ENCODE data around the gene NFKB2.

Gene NFKB2

DNA sequence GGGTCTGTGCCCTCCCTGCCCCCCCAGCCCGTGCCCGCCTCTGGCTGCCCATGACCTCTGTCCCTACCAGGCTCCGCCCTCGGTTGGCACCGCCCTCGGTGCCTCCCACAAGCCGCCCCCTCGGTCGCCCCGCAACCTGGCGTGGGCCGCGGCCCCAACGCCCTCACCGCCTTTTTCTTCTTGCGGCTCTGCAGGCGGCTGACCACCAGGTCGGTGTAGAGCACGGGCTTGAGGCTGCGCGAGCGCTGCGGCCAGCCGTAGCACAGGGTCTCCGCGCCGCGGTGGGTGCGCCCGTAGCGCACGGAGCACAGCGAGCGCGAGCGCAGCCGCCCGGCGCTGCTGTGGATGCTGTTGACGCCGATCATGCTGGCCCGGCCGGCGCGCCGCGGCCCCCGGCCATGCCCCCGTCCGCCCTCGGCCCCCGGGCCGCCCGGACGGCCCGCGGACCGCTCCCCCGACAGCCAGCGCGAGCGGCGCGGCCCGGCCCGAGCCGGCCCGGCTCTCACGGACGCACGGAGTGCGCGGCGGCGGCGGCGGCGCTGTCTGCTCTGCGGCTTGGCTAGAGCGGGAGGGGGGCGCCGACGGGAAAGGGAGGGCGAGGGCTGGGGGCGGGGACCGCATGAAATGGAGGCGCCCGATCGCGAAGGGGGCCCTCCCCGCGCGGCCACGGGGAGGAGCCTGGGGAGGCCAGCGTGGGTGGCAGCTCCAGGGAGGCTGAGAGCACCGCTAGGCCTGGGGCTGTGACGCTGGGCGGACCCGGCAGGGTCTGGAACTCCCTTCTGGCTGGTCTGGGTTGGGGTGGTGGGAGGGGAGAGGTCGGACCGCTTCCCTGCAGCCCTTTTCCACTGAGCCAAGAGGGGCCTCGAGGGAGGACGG is 13.5 kb downstream of the NFKB2 start (continued):
- TF ChIP-seq ZNF549 (tag by site-specific recombination; IDR thresholded peaks at IDR 0.05) (no peak), ZNF23 (tag by site-specific recombination; IDR thresholded peaks at IDR 0.05; ENCODE audit: borderline replicate concordance) (no peak), ZFHX2 (tag by site-specific recombination; conservative IDR thresholded peaks at IDR 0.05) (peak; percentile 96), ZBTB48 (tag by site-specific recombination; IDR thresholded peaks at IDR 0.05) (0 out of 2 replicates have a peak, but pooled peaks have one; percentile 11), ZNF76 (tag by site-specific recombination; IDR thresholded peaks at IDR 0.05; ENCODE audit: borderline replicate concordance, low read depth) (no peak), KLF8 (tag by site-specific recombination; IDR thresholded peaks at IDR 0.05) (peak; percentile 32; the same call in 1 of the 2 replicates), ZIC2 (tag by site-specific recombination; IDR thresholded peaks at IDR 0.05) (peak; percentile 78), ZNF19 (tag by site-specific recombination; IDR thresholded peaks at IDR 0.05; ENCODE audit: low read depth) (no peak), ZNF155 (tag by site-specific recombination; IDR thresholded peaks at IDR 0.05) (no peak), ZNF157 (tag by site-specific recombination; IDR thresholded peaks at IDR 0.05) (no peak), ZBTB20 (tag by site-specific recombination; IDR thresholded peaks at IDR 0.05) (no peak), ZNF266 (tag by site-specific recombination; IDR thresholded peaks at IDR 0.05; ENCODE audit: low read depth) (no peak), ZNF664 (tag by site-specific recombination; IDR thresholded peaks at IDR 0.05) (no peak), ZNF473 (tag by site-specific recombination; IDR thresholded peaks at IDR 0.05) (no peak), ZBTB8A (tag by site-specific recombination; IDR thresholded peaks at IDR 0.05) (peak; percentile 43; the same call in 1 of the 2 replicates), YY1 (tag by site-specific recombination; IDR thresholded peaks at IDR 0.05) (no peak), ZNF561 (tag by site-specific recombination; IDR thresholded peaks at IDR 0.05; ENCODE audit: borderline replicate concordance) (peak; percentile 29; the same call in 1 of the 2 replicates), GLIS2 (tag by site-specific recombination; IDR thresholded peaks at IDR 0.05) (peak; percentile 89), WT1 (tag by site-specific recombination; IDR thresholded peaks at IDR 0.05) (peak; percentile 50), ZSCAN30 (tag by site-specific recombination; IDR thresholded peaks at IDR 0.05) (no peak), ZNF423 (tag by site-specific recombination; IDR thresholded peaks at IDR 0.05) (no peak; the same call in 1 of the 2 replicates), GLIS1 (tag by site-specific recombination; IDR thresholded peaks at IDR 0.05) (peak; percentile 92), ZNF133 (tag by site-specific recombination; IDR thresholded peaks at IDR 0.05) (no peak), ZNF391 (tag by site-specific recombination; IDR thresholded peaks at IDR 0.05; ENCODE audit: borderline replicate concordance, low read depth) (no peak)
- TF ChIP-seq, protein P1, sequence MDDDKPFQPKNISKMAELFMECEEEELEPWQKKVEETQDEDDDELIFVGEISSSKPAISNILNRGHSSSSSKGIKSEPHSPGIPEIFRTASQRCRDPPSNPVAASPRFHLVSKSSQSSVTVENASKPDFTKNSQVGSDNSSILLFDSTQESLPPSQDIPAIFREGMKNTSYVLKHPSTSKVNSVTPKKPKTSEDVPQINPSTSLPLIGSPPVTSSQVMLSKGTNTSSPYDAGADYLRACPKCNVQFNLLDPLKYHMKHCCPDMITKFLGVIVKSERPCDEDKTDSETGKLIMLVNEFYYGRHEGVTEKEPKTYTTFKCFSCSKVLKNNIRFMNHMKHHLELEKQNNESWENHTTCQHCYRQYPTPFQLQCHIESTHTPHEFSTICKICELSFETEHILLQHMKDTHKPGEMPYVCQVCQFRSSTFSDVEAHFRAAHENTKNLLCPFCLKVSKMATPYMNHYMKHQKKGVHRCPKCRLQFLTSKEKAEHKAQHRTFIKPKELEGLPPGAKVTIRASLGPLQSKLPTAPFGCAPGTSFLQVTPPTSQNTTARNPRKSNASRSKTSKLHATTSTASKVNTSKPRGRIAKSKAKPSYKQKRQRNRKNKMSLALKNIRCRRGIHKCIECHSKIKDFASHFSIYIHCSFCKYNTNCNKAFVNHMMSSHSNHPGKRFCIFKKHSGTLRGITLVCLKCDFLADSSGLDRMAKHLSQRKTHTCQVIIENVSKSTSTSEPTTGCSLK (tag by site-specific recombination; IDR thresholded peaks at IDR 0.05), result no peak
- TF ChIP-seq, protein P2, sequence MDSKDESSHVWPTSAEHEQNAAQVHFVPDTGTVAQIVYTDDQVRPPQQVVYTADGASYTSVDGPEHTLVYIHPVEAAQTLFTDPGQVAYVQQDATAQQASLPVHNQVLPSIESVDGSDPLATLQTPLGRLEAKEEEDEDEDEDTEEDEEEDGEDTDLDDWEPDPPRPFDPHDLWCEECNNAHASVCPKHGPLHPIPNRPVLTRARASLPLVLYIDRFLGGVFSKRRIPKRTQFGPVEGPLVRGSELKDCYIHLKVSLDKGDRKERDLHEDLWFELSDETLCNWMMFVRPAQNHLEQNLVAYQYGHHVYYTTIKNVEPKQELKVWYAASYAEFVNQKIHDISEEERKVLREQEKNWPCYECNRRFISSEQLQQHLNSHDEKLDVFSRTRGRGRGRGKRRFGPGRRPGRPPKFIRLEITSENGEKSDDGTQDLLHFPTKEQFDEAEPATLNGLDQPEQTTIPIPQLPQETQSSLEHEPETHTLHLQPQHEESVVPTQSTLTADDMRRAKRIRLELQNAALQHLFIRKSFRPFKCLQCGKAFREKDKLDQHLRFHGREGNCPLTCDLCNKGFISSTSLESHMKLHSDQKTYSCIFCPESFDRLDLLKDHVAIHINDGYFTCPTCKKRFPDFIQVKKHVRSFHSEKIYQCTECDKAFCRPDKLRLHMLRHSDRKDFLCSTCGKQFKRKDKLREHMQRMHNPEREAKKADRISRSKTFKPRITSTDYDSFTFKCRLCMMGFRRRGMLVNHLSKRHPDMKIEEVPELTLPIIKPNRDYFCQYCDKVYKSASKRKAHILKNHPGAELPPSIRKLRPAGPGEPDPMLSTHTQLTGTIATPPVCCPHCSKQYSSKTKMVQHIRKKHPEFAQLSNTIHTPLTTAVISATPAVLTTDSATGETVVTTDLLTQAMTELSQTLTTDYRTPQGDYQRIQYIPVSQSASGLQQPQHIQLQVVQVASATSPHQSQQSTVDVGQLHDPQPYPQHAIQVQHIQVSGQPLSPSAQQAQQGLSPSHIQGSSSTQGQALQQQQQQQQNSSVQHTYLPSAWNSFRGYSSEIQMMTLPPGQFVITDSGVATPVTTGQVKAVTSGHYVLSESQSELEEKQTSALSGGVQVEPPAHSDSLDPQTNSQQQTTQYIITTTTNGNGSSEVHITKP (tag by site-specific recombination; IDR thresholded peaks at IDR 0.05), result peak; percentile 37; the same call in 1 of the 2 replicates
- TF ChIP-seq, protein P3, sequence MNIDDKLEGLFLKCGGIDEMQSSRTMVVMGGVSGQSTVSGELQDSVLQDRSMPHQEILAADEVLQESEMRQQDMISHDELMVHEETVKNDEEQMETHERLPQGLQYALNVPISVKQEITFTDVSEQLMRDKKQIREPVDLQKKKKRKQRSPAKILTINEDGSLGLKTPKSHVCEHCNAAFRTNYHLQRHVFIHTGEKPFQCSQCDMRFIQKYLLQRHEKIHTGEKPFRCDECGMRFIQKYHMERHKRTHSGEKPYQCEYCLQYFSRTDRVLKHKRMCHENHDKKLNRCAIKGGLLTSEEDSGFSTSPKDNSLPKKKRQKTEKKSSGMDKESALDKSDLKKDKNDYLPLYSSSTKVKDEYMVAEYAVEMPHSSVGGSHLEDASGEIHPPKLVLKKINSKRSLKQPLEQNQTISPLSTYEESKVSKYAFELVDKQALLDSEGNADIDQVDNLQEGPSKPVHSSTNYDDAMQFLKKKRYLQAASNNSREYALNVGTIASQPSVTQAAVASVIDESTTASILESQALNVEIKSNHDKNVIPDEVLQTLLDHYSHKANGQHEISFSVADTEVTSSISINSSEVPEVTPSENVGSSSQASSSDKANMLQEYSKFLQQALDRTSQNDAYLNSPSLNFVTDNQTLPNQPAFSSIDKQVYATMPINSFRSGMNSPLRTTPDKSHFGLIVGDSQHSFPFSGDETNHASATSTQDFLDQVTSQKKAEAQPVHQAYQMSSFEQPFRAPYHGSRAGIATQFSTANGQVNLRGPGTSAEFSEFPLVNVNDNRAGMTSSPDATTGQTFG (tag by site-specific recombination; IDR thresholded peaks at IDR 0.05; ENCODE audit: borderline replicate concordance), result no peak
- TF ChIP-seq, protein P4, sequence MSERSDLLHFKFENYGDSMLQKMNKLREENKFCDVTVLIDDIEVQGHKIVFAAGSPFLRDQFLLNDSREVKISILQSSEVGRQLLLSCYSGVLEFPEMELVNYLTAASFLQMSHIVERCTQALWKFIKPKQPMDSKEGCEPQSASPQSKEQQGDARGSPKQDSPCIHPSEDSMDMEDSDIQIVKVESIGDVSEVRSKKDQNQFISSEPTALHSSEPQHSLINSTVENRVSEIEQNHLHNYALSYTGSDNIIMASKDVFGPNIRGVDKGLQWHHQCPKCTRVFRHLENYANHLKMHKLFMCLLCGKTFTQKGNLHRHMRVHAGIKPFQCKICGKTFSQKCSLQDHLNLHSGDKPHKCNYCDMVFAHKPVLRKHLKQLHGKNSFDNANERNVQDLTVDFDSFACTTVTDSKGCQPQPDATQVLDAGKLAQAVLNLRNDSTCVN (tag by site-specific recombination; optimal IDR thresholded peaks at IDR 0.05), result peak; percentile 74
- TF ChIP-seq, protein P5, sequence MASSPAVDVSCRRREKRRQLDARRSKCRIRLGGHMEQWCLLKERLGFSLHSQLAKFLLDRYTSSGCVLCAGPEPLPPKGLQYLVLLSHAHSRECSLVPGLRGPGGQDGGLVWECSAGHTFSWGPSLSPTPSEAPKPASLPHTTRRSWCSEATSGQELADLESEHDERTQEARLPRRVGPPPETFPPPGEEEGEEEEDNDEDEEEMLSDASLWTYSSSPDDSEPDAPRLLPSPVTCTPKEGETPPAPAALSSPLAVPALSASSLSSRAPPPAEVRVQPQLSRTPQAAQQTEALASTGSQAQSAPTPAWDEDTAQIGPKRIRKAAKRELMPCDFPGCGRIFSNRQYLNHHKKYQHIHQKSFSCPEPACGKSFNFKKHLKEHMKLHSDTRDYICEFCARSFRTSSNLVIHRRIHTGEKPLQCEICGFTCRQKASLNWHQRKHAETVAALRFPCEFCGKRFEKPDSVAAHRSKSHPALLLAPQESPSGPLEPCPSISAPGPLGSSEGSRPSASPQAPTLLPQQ (tag by site-specific recombination; IDR thresholded peaks at IDR 0.05), result 0 out of 2 replicates have a peak, but pooled peaks have one; percentile 20
